Measurements from ENCODE around the gene LDHB.

- TF ChIP-seq CTCF (IDR thresholded peaks at IDR 0.05) (peak; percentile 64 to 86 (median 74)), POLR2A (IDR thresholded peaks at IDR 0.05) (no peak)
Measured at GRCh38 chr12:21697904-21698630, 40.4 kb upstream of the LDHB start.
